ENCODE results near the gene ZNF732. TPM values are rescaled to one million over a fixed set of nuclear protein-coding genes. Genes with fewer than 3 reads are reported as not detected.
A peak's percentile ranks its signal among the peaks of the same experiment; 100 is the strongest.

Gene ZNF732
- total RNA-seq (not detected), total RNA-seq (0 to 0.21 (median 0) reads per million in 172 experiments)
- polyA plus RNA-seq (2013, experiment 1 of 2) = 0.06 TPM
- polyA plus RNA-seq (2013, experiment 2 of 2) = 0.10 TPM

- Mint-ChIP-seq H3K27ac (no peak within 1 kb of the TSS), H3K4me3 (no peak within 1 kb of the TSS), H3K36me3 (ENCODE audit: low read depth) (peaks cover 23% of the 10 kb centered on the region), H3K9me3 (peaks cover 17% of the 10 kb centered on the region), H3K4me1 (ENCODE audit: low read depth) (peaks cover 6% of the 10 kb centered on the region), H3K27me3 (peaks cover 36% of the 10 kb centered on the region)
- no peak within 1 kb of the TSS for H3K27ac ChIP-seq (ENCODE audit: low read depth in 1 of 2, low read length in 2 of 2)
- TF ChIP-seq, protein P1, sequence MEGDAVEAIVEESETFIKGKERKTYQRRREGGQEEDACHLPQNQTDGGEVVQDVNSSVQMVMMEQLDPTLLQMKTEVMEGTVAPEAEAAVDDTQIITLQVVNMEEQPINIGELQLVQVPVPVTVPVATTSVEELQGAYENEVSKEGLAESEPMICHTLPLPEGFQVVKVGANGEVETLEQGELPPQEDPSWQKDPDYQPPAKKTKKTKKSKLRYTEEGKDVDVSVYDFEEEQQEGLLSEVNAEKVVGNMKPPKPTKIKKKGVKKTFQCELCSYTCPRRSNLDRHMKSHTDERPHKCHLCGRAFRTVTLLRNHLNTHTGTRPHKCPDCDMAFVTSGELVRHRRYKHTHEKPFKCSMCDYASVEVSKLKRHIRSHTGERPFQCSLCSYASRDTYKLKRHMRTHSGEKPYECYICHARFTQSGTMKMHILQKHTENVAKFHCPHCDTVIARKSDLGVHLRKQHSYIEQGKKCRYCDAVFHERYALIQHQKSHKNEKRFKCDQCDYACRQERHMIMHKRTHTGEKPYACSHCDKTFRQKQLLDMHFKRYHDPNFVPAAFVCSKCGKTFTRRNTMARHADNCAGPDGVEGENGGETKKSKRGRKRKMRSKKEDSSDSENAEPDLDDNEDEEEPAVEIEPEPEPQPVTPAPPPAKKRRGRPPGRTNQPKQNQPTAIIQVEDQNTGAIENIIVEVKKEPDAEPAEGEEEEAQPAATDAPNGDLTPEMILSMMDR (IDR thresholded peaks at IDR 0.05) = no peak
- no peak for DNase-seq
- no peaks in the 10 kb centered on the region for H3K36me3 ChIP-seq (ENCODE audit: insufficient read depth, low read length)
- no peak within 1 kb of the TSS for H3K4me3 ChIP-seq (ENCODE audit: low read length)
- peaks cover 8% of the 10 kb centered on the region for H3K4me1 ChIP-seq (ENCODE audit: insufficient read depth, low read length)
- CTCF ChIA-PET = no interaction called here
- ATAC-seq (ENCODE audit: poor library complexity) = no peak
- POLR2A ChIA-PET = no interaction called here
- intact Hi-C loops (cut with DNase I, micrococcal nuclease) = no loop called here
- H3K27me3 ChIP-seq (ENCODE audit: control insufficient read depth in 1 of 2, insufficient read depth in 2 of 2, low read length in 2 of 2) = peaks cover 16 to 21% of the 10 kb centered on the region in 2 experiments
- H3K9me3 ChIP-seq (ENCODE audit: control insufficient read depth in 1 of 2, insufficient read depth in 1 of 2, low read length in 2 of 2) = peaks cover 38 to 59% of the 10 kb centered on the region in 2 experiments
Observed at GRCh38 chr4:304969-305680, at the start of gene ZNF732. TSS of gene ZNF732 (minus strand) at chr4:305474. CDS start at chr4:305310, 164 bp downstream.

GRCh38 chr4:340011-340410 lies 34.7 kb upstream of the ZNF732 start:
- peaks cover 89% of the 10 kb centered on the region for H3K36me3 Mint-ChIP-seq (ENCODE audit: low read depth)
- H3K4me1 Mint-ChIP-seq (ENCODE audit: low read depth) = peaks cover 47% of the 10 kb centered on the region
- ATAC-seq (ENCODE audit: poor library complexity) (no peak), DNase-seq (no peak)
- TF ChIP-seq, protein P1 (IDR thresholded peaks at IDR 0.05) = no peak
- Histone ChIP-seq H3K27me3 (ENCODE audit: control insufficient read depth in 1 of 2, insufficient read depth in 2 of 2, low read length in 2 of 2) (no peaks in the 10 kb centered on the region), H3K4me3 (ENCODE audit: low read length) (no peak overlapping the region), H3K27ac (ENCODE audit: low read depth in 1 of 2, low read length in 2 of 2) (no peak overlapping the region), H3K36me3 (ENCODE audit: insufficient read depth, low read length) (peaks cover 30% of the 10 kb centered on the region), H3K4me1 (ENCODE audit: insufficient read depth, low read length) (peaks cover 27% of the 10 kb centered on the region), H3K9me3 (ENCODE audit: control insufficient read depth in 1 of 2, insufficient read depth in 1 of 2, low read length in 2 of 2) (peaks cover 38 to 51% of the 10 kb centered on the region in 2 experiments)
- peak overlapping the region; percentile 98 for H3K27ac Mint-ChIP-seq
- peaks cover 22% of the 10 kb centered on the region for H3K9me3 Mint-ChIP-seq
- H3K27me3 Mint-ChIP-seq = no peaks in the 10 kb centered on the region
- H3K4me3 Mint-ChIP-seq = peak overlapping the region; percentile 94
- POLR2A ChIA-PET = interaction anchor here (2.2 kb wide), 1 partner anchor 133 kb away, joined by 7 read pairs; no protein-coding TSS in a partner anchor
- intact Hi-C loops (cut with DNase I, micrococcal nuclease) = no loop called here
- CTCF ChIA-PET = no interaction called here

DNA sequence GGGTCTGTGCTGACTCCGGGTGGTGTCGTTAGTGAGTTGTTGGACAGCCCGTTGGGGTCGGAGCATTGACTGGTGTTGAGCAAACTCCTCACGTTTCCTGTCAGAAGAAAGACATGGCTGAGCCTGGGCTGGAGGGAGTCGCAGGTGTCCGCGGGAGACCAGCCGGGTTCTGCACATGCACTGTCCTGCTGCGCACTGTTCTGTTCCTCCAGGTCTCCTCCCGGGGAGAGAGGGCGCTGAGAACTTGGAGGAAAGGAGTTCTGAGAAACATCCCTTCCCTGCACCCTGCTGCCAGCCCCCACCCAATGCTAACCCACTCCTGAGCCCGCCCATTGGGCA lies 33.5 kb upstream of the ZNF732 start:
- DNase-seq (peak in 2 of 14 experiments; percentile 1 to 23), ATAC-seq (ENCODE audit: poor library complexity) (no peak)
- Histone ChIP-seq H3K4me3 (ENCODE audit: low read length) (peak overlapping the region; percentile 98), H3K4me1 (ENCODE audit: insufficient read depth, low read length) (peaks cover 27% of the 10 kb centered on the region), H3K36me3 (ENCODE audit: insufficient read depth, low read length) (peaks cover 18% of the 10 kb centered on the region), H3K27me3 (ENCODE audit: control insufficient read depth in 1 of 2, insufficient read depth in 2 of 2, low read length in 2 of 2) (no peaks in the 10 kb centered on the region), H3K27ac (ENCODE audit: low read depth in 1 of 2, low read length in 2 of 2) (no peak overlapping the region), H3K9me3 (ENCODE audit: control insufficient read depth in 1 of 2, insufficient read depth in 1 of 2, low read length in 2 of 2) (peaks cover 31 to 39% of the 10 kb centered on the region in 2 experiments)
- H3K27ac Mint-ChIP-seq = peak overlapping the region; percentile 98
- TF ChIP-seq, protein P1 (IDR thresholded peaks at IDR 0.05) = no peak
- intact Hi-C loops (cut with DNase I, micrococcal nuclease) = loop anchor here (5.0 kb wide), 5 partner anchors 159 to 444 kb away; partner anchors contain the start of genes ATP5ME (in 1 of the 2), MYL5 (in 1 of the 2), PIGG (in 1 of the 2) and ZNF718 (in 1 of the 2)
- peaks cover 19% of the 10 kb centered on the region for H3K9me3 Mint-ChIP-seq
- peaks cover 51% of the 10 kb centered on the region for H3K4me1 Mint-ChIP-seq (ENCODE audit: low read depth)
- CTCF ChIA-PET = no interaction called here
- peaks cover 89% of the 10 kb centered on the region for H3K36me3 Mint-ChIP-seq (ENCODE audit: low read depth)
- POLR2A ChIA-PET = interaction anchor here (1.0 to 3.2 kb wide), 8 partner anchors 20 to 335 kb away, joined by 3 to 40 read pairs (median 8); partner anchors contain the start of genes ATP5ME, MYL5, ZNF595 and ZNF718
- no peaks in the 10 kb centered on the region for H3K27me3 Mint-ChIP-seq
- peak overlapping the region; percentile 94 for H3K4me3 Mint-ChIP-seq

Data from CD4-positive, alpha-beta T cell (primary cell).